Mammary epithelial cell (primary cell): ENCODE data around the gene SH3RF3.

ENCODE experiments used
- EZH2 ChIP-seq: IDR thresholded peaks from 2 replicates; pipeline ENCODE4 v1.6.1; 2012; ENCODE audit warnings: low read length, inconsistent platforms, borderline replicate concordance
- TF ChIP-seq, protein P1 (sequence below), 2 donors: IDR thresholded peaks in 1 of 2; conservative IDR thresholded peaks in 1 of 2; 2 replicates each; pipeline ENCODE4 v1.5.1; 2011 to 2012; ENCODE audit warnings: inconsistent platforms in 2 of 2, low read length in 2 of 2, mild to moderate bottlenecking in 2 of 2, control low read depth in 1 of 2, low read depth in 1 of 2; ENCODE audit not compliant: insufficient read depth in 1 of 2; ENCODE audit errors: extremely low read depth in 1 of 2

- no peak for TF ChIP-seq EZH2
- TF ChIP-seq, protein P1, sequence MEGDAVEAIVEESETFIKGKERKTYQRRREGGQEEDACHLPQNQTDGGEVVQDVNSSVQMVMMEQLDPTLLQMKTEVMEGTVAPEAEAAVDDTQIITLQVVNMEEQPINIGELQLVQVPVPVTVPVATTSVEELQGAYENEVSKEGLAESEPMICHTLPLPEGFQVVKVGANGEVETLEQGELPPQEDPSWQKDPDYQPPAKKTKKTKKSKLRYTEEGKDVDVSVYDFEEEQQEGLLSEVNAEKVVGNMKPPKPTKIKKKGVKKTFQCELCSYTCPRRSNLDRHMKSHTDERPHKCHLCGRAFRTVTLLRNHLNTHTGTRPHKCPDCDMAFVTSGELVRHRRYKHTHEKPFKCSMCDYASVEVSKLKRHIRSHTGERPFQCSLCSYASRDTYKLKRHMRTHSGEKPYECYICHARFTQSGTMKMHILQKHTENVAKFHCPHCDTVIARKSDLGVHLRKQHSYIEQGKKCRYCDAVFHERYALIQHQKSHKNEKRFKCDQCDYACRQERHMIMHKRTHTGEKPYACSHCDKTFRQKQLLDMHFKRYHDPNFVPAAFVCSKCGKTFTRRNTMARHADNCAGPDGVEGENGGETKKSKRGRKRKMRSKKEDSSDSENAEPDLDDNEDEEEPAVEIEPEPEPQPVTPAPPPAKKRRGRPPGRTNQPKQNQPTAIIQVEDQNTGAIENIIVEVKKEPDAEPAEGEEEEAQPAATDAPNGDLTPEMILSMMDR (conservative IDR thresholded peaks at IDR 0.05 in 1 of 2, IDR thresholded peaks at IDR 0.05 in 1 of 2; ENCODE audit: extremely low read depth in 1 of 2, insufficient read depth in 1 of 2, low read depth in 1 of 2, low read length in 2 of 2), result no peak
These were observed 164.7 kb downstream of the SH3RF3 start for GRCh38 chr2:109293663-109294062.
